HG02981 (cell line): ENCODE measurements around the gene USP35.
"Not testable (repeated sequence)": the region's sequence is repeated elsewhere in the genome, so short reads cannot be mapped to it uniquely, and the experiment has no call there.

Source experiments
- ATAC-seq: cut with Tn5 transposase; IDR thresholded peaks from one replicate; pipeline ENCODE4 v1.9.1; 2021; ENCODE audit warnings: mild to moderate bottlenecking, moderate library complexity; ENCODE audit not compliant: unreplicated experiment

USP35 gene

DNA sequence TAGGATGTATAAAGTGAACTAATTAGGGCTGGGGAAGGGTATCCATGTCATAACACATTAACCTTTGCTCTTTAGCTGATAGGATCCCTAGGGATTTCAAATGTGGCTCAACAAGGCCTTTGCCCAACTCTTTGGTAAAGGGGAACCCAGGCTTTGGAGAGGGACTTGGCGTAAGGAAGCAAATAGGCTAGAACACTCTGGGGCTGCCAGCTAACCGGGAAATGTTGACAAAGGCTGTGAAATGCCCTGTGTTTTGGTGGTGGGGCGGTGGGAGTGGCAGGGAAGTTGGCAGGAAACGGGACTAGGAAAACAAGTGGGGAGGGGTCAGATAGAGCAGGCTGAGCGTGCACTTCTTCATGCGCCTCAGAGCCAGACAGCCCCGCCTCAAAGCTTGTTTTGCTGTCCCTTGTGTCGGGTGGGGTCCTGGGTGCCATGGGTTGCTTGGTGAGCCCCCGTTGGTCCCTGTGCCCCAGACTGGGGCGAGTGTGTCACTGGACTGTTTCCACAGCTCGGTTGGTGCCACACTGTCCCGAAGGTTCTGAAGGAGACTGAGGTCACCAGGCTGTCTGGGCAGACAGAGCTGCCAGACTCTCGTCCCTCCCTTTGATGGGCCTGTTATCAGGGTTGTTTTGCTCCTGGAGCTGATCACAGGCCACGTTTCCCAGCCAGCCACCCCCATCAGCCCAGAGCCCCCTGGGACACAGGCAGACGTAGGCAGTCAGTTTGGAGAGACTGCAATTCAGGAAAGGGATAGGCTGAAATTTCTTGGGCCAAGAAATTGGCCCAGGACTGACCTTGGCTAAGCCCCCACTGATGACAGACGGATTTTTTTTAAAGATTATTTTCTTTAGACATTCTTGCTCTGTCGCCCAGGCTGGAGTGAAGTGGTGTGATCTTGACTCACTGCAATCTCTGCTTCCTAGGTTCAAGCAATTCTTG, 19.9 kb upstream of the USP35 start:
- ATAC-seq = no peak

DNA sequence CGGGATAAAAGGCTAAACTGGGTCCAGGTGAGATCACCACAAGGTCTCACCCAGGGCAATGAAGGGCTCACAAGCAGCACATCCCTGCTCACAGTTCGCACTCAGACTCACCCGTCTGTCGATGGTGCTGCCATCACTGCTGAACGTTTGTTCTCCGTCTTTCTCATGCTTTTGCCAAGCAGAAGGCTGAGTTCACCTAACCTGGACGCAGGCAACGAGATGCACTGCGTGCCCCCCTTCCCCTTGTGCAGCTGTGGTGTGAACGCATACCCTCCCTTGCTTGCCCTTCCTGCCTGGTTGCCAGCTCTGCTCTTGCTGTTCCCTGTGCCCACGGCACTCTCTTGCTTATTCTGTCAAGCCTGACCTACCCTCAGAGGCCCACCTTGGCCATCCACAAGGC, 18.3 kb upstream of the USP35 start:
- ATAC-seq = no peak

DNA sequence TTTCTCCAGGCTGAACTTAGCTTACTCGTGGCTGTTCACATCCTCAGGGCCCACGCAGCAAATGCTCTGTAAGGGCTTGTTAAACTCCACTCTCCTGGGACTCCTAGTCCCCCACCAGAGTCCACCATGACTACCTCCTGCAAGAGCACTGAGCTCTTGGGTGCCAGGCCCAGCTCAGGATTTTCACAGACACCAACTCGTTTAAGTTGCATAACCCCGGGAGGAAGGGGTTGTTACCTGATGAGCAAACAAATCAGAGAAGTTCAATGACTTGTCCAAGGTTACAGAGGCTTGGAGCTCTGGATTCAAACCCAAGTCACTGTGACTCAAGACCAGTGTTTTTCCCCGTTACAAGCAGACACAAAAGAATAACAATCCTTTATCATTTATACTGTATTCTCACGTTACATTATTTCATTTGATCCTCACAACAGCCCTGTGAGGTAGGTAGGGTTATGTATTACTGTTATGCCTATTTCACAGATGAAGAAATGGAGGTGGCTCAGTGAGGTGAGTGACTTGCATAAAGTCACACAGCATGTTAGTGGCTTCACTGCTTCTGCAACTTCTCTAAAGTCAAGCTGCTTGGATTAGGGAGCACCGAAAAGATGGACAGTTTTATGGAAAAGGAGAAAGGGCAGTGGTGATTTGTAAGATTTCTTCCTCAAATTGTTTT, 17.7 kb upstream of the USP35 start:
- ATAC-seq = no peak

DNA sequence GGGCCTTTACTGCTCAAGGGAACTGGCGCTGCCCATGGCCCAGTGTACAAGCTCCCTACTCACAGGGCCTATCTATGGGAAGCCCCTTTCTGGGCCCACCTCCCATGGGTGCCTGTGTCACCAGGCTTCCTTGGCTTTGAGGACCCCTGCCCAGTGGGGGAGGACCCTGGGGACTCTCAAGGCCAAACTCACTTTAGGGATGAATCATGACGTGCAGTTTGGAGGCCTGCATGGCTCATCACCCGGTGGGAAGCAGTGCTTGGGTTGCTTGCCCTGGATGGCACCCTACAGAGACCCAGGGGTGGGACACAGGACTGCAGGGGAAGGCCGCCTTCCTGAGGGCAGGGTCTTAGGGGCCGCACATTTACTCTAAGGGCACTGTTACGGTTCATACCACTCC, 16.8 kb upstream of the USP35 start:
- ATAC-seq = no peak

DNA sequence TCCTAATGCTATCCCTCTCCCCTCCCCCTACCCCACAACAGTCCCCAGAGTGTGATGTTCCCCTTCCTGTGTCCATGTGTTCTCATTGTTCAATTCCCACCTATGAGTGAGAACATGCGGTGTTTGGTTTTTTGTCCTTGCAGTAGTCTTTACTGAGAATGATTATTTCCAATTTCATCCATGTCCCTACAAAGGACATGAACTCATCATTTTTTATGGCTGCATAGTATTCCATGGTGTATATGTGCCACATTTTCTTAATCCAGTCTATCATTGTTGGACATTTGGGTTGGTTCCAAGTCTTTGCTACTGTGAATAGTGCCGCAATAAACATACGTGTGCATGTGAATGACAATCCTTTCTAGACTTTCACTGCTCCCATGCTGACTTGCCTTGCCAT, 12.9 kb upstream of the USP35 start:
- not testable (repeated sequence) for ATAC-seq

DNA sequence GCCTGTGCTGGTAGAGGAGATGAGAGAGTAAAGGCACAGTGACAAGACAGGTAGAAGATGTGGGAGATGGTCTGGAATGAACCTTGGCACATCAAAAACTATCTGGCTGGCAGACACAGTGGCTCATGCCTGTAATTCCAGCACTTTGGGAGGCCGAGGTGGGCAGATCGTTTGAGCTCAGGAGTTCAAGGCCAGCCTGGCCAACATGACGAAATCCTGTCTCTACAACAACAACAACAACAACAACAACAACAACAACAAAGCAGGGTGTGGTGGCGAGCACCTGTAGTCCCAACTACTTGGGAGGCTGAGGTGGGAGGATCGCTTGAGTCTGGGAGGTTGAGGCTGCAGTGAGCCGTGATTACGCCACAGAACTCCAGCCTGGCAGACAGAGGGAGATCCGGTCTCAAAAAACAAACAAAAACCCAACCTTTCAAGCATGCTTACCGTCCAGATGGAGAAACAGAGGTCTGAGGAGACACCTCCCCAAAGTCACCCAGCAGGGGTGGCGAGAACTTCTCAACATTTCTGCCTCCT, 12.0 kb upstream of the USP35 start:
- no peak for ATAC-seq

DNA sequence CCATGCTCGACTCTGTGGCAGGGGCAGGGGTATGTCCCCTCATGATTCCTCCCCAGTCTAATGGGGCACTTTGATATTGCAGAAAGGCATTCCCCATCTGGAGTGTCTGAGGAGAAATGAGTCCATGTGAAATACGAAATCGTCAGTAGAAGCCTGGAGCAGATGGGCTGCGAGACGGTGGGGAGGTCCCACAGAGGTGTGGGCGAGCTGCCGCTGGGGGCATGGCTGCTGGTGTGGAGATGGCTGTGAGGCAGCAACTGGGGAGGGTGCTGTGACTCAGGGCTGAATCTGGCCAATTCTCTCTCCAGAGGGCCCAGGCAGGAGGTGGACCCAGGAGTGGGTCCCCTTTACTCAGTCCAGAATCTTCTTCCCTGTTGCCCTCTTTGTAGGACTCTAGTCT, 11.5 kb upstream of the USP35 start:
- ATAC-seq = no peak

DNA sequence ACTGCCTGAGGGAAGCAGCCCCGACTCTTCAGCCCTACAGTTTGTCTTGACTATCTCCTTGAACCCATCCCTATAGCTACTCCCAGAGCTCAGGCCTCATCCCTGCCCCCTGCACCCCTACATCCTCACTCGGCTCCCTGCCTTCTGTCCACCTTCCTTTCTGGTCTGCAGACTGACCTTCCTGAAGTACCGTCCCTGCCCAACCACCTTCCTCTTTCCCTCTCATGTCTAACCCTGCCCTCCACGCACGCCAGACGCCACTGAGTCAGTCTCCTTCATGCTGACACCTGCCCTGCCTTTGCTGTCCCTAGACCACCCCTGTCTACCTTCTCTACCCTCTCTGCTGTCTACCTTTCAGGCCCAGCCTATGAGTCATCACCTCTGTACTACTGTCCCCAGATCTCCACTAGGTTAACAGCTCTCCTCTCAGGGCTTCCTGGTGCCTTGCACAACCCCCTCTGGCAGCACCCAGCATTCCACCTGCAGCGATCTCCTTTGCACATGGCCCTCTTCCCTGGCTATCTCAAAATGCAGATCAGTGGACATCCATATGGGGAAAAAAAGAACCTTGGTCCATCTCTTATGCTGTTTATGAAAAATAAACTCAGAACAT, 9.2 kb upstream of the USP35 start:
- ATAC-seq = no peak

DNA sequence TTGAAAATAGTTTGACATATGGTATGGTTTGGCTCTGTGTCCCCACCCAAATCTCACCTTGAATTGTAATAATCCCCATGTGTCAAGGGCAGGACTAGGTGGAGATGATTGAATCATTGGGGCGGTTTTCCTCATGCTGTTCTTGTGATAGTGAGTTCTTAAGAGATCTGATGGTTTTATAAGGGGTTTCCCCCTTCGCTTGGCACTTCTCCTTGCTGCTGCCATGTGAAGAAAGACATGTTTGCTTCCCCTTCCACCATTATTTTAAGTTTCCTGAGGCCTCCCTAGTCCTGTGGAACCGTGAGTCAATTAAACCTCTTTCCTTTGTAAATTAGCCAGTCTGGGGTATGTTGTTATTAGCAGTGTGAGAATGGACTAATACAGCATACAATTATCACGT, 8.0 kb upstream of the USP35 start:
- no peak for ATAC-seq

DNA sequence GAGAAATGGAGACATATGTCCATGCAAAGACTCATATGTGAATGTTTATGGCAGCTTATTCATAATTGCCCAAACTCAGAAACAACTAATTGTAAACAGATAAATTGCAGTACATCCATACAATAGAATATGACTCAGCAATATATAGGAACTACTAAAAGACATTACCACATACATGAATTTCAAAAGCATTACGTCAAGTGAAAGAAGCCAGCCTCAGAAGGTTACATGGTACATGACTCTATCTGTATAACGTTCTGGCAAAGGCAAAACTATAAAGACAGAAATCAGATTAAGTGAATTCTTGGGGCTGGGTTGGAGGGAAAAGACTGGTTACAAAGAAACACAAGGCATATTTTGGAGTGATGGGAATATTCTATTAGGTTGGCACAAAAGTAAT, 7.5 kb upstream of the USP35 start:
- ATAC-seq = no peak

DNA sequence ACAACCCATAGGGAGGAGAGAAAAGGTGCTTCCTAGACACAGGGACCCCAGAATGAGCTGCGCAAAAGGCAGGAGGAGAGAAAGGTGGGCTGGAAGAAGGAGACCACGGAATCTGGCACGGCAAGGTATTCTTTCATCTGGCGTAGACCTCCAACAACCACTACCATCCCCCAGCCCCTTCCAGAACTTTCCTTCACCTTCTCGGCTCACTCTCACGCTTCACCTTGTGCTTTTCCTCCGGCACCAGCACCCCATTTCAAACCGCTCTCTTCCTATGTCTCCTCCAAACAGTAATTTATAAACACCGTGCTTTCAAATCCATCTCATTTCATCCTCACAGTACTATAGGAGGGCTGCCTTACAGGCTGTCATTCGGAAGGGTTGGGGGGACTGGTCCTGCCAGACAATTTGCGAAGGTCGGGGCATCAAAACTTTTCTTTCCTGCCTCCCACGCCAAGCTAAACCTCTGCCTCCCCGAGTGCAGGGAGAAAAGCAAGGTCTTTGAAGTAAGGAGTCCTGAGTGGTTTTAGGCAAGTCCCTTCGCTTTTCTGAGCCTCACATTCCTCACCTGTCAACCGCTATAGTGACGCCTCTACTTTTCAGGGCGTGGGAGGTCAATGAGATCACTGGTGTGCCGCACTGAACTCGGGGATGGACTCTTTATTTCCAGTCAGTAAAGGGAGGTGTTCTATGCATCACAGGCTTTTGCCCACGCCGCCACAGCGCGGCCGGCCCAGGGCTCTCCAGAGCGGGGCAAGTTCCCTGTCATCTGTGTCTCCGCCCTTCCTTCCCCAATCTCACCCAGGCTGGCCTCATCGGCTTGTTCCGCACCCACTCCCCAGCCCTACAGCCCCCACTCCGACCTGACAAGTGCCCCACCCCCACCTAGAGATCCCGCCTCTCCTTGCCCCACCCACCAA, 1.1 kb upstream of the USP35 start:
- peak; percentile 22 for ATAC-seq

DNA sequence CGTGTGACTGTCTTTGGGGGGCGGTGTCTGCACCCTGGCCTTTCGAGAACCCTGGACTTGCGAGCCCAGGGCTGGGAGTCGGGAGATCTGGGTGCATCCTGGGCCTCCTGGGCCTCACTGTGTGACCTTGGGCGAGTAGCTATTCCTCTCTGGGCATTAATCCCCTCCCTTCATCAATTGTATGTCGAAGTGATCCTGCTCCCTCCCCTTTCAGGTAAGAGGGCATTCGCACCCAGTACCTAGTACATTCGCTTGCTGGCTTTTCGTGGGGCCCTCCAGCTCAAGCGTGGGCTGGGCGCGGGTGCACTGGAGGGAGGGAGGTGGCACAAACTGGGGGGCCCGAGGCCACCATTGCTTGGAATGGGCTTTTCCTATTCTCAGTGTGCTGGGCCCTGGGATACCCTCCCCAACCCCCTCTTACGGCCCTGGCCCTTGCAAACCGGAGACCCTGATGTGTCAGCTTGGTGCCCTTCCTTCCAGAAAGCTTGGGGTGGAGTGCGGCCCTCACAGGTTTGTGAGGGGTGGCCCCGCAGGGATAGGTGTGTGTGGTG, 530 bp downstream of the USP35 start:
- no peak for ATAC-seq

DNA sequence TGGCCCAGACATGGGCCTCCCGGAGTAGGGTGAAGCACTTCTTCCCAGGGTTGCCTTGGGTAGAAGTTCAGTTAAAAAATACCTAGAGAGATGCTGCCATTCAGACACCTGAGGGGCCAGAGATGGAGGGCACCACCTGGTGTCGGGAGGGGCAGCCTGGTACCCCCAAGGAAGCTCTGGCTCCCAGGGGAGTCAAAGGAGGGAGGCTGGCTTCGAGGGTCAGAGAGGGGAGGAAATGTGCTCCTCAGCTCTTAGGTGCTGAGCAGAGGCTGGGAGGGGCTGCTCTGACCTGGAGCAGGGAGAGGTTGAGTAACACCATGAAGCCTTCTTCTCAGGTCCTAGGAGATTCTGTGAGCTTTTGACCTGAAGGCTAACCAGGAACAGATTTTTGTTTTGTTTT, 1.1 kb downstream of the USP35 start:
- ATAC-seq = no peak

DNA sequence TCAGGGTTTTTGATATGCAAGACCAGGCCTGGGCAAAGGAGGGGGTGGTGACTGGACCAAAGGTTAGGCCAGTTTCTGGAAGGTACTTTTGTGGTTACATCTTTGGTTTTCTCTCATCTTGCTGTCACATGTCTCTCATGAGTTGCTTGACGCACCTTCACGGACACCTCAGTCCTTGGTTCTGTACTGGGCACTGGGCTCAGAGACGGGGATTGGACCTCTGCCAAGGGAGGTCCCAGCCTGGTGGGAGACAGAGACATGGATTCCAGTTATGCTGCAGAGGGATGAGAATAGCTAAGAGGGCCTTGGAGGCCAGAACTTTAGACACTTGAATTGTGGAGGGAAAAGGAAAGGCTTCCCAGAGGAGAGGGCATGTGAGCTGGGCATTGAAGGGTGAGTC, 1.7 kb downstream of the USP35 start:
- no peak for ATAC-seq

DNA sequence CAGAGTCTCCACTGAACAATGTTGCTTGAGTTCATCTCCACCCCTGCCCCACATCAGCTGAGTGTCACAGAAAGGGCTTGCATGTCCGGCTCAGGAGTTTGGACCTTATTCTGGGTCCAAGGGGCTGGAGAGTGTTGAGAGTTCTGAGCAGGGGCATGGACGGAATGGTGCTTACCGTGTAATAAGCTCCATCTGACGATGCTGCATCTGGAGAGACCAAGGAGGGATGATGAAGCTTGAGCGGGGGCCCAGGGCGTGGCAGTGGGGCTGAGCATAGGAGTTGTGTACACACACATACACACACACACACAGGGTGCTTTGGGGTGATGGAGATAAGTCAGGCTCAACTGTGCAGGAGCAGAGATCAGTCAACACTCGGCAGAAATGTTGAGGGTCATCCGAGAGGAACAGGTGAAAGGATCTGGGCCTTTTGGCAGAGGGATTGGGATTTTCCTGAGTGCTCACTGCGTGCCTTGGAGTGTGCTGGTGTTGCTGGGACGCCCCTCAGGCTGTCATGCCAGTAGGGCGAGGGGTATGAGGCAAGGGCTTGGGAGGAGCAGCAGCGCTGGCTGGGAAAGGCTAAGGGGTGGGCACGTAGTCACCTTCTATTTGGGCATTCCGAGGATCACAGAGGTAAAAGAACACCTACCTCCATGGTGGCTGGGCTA, 2.3 kb downstream of the USP35 start:
- ATAC-seq = no peak

DNA sequence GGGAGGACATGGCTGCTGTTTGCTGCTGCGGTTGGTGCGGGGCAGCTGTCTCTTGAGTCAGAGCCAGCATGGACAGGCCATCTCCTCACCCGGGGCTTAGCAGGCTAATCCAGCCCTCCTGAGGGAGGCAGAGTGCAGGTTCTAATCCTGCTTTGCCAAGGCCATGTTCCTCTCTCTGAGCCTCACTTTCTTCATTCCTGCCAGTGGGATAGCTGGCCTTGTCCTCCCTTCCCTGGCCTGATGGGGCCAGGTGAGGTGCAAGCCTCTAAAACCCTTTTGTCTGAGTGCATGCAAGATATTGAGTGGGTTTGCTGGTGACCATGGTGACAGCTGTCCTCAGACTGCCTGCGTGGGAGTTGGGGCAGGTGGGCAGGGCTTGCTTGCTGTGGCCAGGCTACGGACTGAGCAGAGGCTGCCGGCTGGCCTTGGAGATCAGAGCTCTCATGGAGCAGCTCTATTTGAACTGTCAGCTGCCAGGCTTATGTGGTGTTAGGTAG, 3.6 kb downstream of the USP35 start:
- no peak for ATAC-seq

DNA sequence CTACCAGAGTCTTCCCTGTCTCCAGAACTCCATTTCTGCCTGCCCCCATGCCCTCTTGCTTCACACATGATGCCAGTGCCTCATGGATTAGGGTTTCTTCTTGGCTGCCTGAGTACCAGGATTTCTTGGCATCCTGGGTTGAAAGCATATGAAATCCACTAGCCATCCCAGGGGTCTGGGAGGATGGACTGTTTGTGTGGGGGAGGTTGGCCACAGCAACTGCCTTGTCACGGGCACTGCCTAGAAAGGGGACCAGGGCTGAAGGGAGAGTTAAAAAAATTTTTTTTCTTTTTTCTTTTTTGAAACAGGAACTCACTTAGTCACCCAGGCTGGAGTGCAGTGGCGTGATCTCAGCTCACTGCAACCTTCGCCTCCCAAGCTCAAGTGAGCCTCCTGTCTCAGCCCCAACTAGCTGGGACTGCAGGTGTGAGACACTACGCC, 4.2 kb downstream of the USP35 start:
- no peak for ATAC-seq

DNA sequence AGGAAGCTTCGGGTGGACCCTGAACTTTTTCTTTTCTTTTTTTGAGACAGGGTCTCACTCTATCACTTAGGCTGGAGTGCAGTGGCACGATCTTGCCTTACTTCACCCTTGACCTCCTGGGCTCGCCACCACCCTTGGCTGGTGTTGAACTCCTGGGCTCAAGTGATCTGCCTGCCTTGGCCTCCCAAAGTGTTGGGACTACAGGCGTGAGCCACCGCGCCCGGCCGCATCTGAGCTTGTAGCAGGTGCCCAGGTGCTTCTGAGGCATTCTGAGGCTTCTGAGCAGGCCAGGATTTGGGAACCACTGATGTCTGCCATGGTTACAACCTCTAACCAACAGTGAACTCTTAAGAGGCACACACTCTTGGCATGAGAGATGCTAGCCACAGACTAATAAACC, 5.1 kb downstream of the USP35 start:
- ATAC-seq = no peak

DNA sequence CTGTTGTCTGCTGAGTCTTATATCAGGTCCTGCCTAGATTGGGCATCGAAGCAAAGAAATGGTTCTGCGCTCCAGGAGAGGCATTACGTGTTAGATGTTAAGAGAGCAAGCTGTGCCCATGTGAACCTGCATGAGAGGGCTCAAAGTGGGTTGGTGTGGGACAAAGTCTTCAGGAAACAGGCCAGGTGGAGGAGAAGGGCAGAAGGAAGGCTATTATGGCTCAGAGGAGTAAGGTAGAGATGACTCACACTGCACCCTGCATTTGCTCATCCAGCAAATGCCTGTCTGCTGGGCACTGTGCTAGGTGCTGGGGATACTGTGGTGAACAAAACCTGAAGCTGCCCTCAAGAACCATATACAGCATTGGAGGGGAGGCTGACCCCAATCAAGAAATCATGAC, 5.8 kb downstream of the USP35 start:
- ATAC-seq = no peak
